ENCODE data around the gene IRS2.

DNA sequence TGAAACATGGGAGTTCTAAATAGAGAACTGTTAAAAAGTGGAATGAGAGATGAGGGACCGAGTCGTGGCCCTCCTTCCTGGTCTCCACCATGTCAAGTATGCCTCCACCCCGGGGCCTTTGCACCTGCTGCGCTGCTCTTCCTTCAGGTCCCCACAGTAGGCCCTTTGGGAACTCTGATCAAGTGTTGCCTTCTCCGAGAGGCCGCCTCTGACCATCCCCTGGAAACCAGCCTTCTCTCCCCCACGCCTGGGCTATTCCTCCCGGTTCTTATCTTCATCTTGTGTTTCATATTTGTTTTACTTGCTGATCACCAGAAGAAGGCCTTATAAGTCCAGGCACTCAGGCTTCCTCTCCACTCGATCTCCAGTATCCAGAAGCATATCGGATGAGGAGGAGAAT, 40.0 kb downstream of the IRS2 start:
- TF ChIP-seq, protein P1, sequence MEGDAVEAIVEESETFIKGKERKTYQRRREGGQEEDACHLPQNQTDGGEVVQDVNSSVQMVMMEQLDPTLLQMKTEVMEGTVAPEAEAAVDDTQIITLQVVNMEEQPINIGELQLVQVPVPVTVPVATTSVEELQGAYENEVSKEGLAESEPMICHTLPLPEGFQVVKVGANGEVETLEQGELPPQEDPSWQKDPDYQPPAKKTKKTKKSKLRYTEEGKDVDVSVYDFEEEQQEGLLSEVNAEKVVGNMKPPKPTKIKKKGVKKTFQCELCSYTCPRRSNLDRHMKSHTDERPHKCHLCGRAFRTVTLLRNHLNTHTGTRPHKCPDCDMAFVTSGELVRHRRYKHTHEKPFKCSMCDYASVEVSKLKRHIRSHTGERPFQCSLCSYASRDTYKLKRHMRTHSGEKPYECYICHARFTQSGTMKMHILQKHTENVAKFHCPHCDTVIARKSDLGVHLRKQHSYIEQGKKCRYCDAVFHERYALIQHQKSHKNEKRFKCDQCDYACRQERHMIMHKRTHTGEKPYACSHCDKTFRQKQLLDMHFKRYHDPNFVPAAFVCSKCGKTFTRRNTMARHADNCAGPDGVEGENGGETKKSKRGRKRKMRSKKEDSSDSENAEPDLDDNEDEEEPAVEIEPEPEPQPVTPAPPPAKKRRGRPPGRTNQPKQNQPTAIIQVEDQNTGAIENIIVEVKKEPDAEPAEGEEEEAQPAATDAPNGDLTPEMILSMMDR (conservative IDR thresholded peaks at IDR 0.05; ENCODE audit: low read depth in 2 of 2), result no peak
- no peak for TF ChIP-seq POLR2AphosphoS5 (IDR thresholded peaks at IDR 0.05; ENCODE audit: low read depth)
- no peak for TF ChIP-seq EZH2phosphoT487 (IDR thresholded peaks at IDR 0.05; ENCODE audit: unreplicated experiment)
- TF ChIP-seq EZH2 (IDR thresholded peaks at IDR 0.05; ENCODE audit: low read depth, unreplicated experiment), result no peak
- TF ChIP-seq CREB1 (CRISPR knock-in tag; IDR thresholded peaks at IDR 0.05; ENCODE audit: low read depth), result no peak
- TF ChIP-seq REST (IDR thresholded peaks at IDR 0.05; ENCODE audit: unreplicated experiment), result no peak
- TF ChIP-seq JUNB (IDR thresholded peaks at IDR 0.05; ENCODE audit: unreplicated experiment), result no peak
- TF ChIP-seq ZNF114 (CRISPR knock-in tag; IDR thresholded peaks at IDR 0.05), result no peak
- TF ChIP-seq STAT1 (IDR thresholded peaks at IDR 0.05; ENCODE audit: unreplicated experiment), result no peak
- TF ChIP-seq, protein P2, sequence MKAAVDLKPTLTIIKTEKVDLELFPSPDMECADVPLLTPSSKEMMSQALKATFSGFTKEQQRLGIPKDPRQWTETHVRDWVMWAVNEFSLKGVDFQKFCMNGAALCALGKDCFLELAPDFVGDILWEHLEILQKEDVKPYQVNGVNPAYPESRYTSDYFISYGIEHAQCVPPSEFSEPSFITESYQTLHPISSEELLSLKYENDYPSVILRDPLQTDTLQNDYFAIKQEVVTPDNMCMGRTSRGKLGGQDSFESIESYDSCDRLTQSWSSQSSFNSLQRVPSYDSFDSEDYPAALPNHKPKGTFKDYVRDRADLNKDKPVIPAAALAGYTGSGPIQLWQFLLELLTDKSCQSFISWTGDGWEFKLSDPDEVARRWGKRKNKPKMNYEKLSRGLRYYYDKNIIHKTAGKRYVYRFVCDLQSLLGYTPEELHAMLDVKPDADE (IDR thresholded peaks at IDR 0.05), result no peak

Data from GM23338 (cell line).